Measurements from ENCODE around the gene STK32B. TPM values are rescaled to one million over a fixed set of nuclear protein-coding genes. Genes with fewer than 3 reads are reported as not detected.

Gene STK32B
- total RNA-seq, 1 donor from 2014 or later: 0.56 TPM

- H3K36me3 Mint-ChIP-seq (ENCODE audit: low read depth, unreplicated experiment): no peaks in the 10 kb centered on the region
- no peaks in the 10 kb centered on the region for H3K4me1 Mint-ChIP-seq (ENCODE audit: unreplicated experiment)
- no peak for TF ChIP-seq CTCF (IDR thresholded peaks at IDR 0.05; ENCODE audit: unreplicated experiment)
- H3K27ac Mint-ChIP-seq (ENCODE audit: unreplicated experiment): no peak overlapping the region
- no peaks in the 10 kb centered on the region for H3K9me3 Mint-ChIP-seq (ENCODE audit: unreplicated experiment)
- H3K27me3 Mint-ChIP-seq (ENCODE audit: unreplicated experiment): peaks cover 2% of the 10 kb centered on the region
- no peak overlapping the region for H3K4me3 Mint-ChIP-seq (ENCODE audit: unreplicated experiment)
- DNase-seq (ENCODE audit: low spot score): no peak
Measured at GRCh38 chr4:5447755-5448154, 396.5 kb downstream of the STK32B start.

GRCh38 chr4:5448221-5448620, 396.9 kb downstream of the STK32B start:
- no peak for DNase-seq (ENCODE audit: low spot score)
- Mint-ChIP-seq H3K27ac (ENCODE audit: unreplicated experiment) (no peak overlapping the region), H3K9me3 (ENCODE audit: unreplicated experiment) (no peaks in the 10 kb centered on the region), H3K4me1 (ENCODE audit: unreplicated experiment) (no peaks in the 10 kb centered on the region), H3K36me3 (ENCODE audit: low read depth, unreplicated experiment) (no peaks in the 10 kb centered on the region), H3K4me3 (ENCODE audit: unreplicated experiment) (no peak overlapping the region), H3K27me3 (ENCODE audit: unreplicated experiment) (peaks cover 4% of the 10 kb centered on the region)
- no peak for TF ChIP-seq CTCF (IDR thresholded peaks at IDR 0.05; ENCODE audit: unreplicated experiment)

GRCh38 chr4:5451243-5451642, 400.0 kb downstream of the STK32B start:
- H3K4me1 Mint-ChIP-seq (ENCODE audit: unreplicated experiment): no peaks in the 10 kb centered on the region
- no peak overlapping the region for H3K4me3 Mint-ChIP-seq (ENCODE audit: unreplicated experiment)
- TF ChIP-seq CTCF (IDR thresholded peaks at IDR 0.05; ENCODE audit: unreplicated experiment): no peak
- no peak overlapping the region for H3K27ac Mint-ChIP-seq (ENCODE audit: unreplicated experiment)
- H3K27me3 Mint-ChIP-seq (ENCODE audit: unreplicated experiment): peaks cover 2% of the 10 kb centered on the region
- H3K36me3 Mint-ChIP-seq (ENCODE audit: low read depth, unreplicated experiment): no peaks in the 10 kb centered on the region
- no peak for DNase-seq (ENCODE audit: low spot score)
- no peaks in the 10 kb centered on the region for H3K9me3 Mint-ChIP-seq (ENCODE audit: unreplicated experiment)

- no peaks in the 10 kb centered on the region for H3K4me1 Mint-ChIP-seq (ENCODE audit: unreplicated experiment)
Measured at GRCh38 chr4:5452156-5452555, 400.9 kb downstream of the STK32B start.

More at GRCh38 chr4:5452156-5452555, 400.9 kb downstream of the STK32B start:
- Mint-ChIP-seq H3K27me3 (ENCODE audit: unreplicated experiment) (peaks cover 2% of the 10 kb centered on the region), H3K9me3 (ENCODE audit: unreplicated experiment) (no peaks in the 10 kb centered on the region), H3K27ac (ENCODE audit: unreplicated experiment) (no peak overlapping the region), H3K4me3 (ENCODE audit: unreplicated experiment) (no peak overlapping the region), H3K36me3 (ENCODE audit: low read depth, unreplicated experiment) (no peaks in the 10 kb centered on the region)
- DNase-seq (ENCODE audit: low spot score): no peak
- no peak for TF ChIP-seq CTCF (IDR thresholded peaks at IDR 0.05; ENCODE audit: unreplicated experiment)
